Ovary (tissue), 9 donors: ENCODE measurements around the gene TMTC2. TPM values are rescaled to one million over a fixed set of nuclear protein-coding genes. Genes with fewer than 3 reads are reported as not detected.

Experiments
- DNase-seq, 5 donors: peaks; one replicate each; pipeline ENCODE4 v3.0.0-alpha.2; 2019 to 2020
- H3K27ac ChIP-seq, 2 donors: fragments of 200-600 bp; one replicate each; pipeline versions ENCODE4 v1.5.1 to v1.8.0; 2019 to 2022
- H3K27me3 ChIP-seq: fragments of 200-600 bp; one replicate; pipeline ENCODE4 v1.8.0; 2022
- H3K36me3 ChIP-seq: fragments of 200-600 bp; sonication (generic); one replicate; pipeline ENCODE4 v1.5.1; 2019
- H3K4me1 ChIP-seq: one replicate; pipeline ENCODE4 v1.8.1; 2013; ENCODE audit warnings: mild to moderate bottlenecking, moderate library complexity; ENCODE audit not compliant: insufficient read depth
- H3K4me3 ChIP-seq: fragments of 200-600 bp; sonication (generic); one replicate; pipeline ENCODE4 v1.5.1; 2017
- H3K9me3 ChIP-seq, 2 donors: fragments of 200-600 bp in 1 of 2; sonication (generic) in 1 of 2; one replicate each; pipeline versions ENCODE4 v1.5.1 to v1.8.1; 2013 to 2019; ENCODE audit warnings: mild to moderate bottlenecking in 1 of 2, moderate library complexity in 1 of 2
- CTCF ChIP-seq, 3 donors: fragments of 450-650 bp in 2 of 3; fragments of 200-600 bp in 1 of 3; IDR thresholded peaks; one replicate each; pipeline versions ENCODE4 v1.5.1 to v1.8.0; 2016 to 2022; ENCODE audit warnings: antibody characterized with exemption in 3 of 3, mild to moderate bottlenecking in 1 of 3
- EP300 ChIP-seq: sonication (generic); formaldehyde crosslinking; IDR thresholded peaks from one replicate; pipeline ENCODE4 v1.6.1; 2017; ENCODE audit warnings: antibody characterized with exemption
- POLR2A ChIP-seq: fragments of 450-650 bp; IDR thresholded peaks from one replicate; pipeline ENCODE4 v1.6.1; 2017; ENCODE audit warnings: antibody characterized with exemption, mild to moderate bottlenecking, moderate library complexity
- WGBS, 3 donors: extraction: QIAGEN DNeasy Blood & Tissue Kit in 1 of 3; methylation state at CpG; one replicate each; pipeline versions ENCODE4 v1.1.5 to v1.1.7; 2013 to 2017; 5-methylcytosine and 5-hydroxymethylcytosine counted together
- intact Hi-C, 4 donors: fragments of 100-400 bp; cut with DNase I; formaldehyde crosslinking; loops; one replicate each; pipeline versions ENCODE4 v1.11.0 to v1.15.1; 2022 to 2023
- polyA plus RNA-seq, 2 donors: library from polyadenylated mRNA; stranded (reverse); fragments of 200-250 nt in 1 of 2; fragments of 350-450 nt in 1 of 2; fragmentation: Illumina TruSeq in 1 of 2; extraction: RNeasy Lipid Tissue Mini Kit (QIAGEN cat#74804) in 1 of 2; gene quantifications; one replicate each; pipeline ENCODE4 v1.2.3, GENCODE V29; 2013 to 2014
- total RNA-seq, 7 donors: library from RNA; depleted of rRNA in 2 of 7; stranded (reverse); fragments of >200 nt in 2 of 7; fragmentation: NEBNext Ultra II Directional in 3 of 7; extraction: Animal tissue kit (Norgen Biotek cat#: 25700) in 3 of 7; gene quantifications; one replicate each; pipeline versions ENCODE4 v1.1.0 to v1.2.4, GENCODE V29; 2016 to 2023
- donor health status: DM: no; HTN: no; CAD: no; lungs with moderate emphysema.
- donor health status: DM: no; HTN: no; CAD: no.
- donor health status: Bipolar disorder and iron deficiency.
- donor health status: DM: yes; HTN: yes; CAD: no.
- donor health status: DM: no; HTN: no; CAD: no.
- donor health status: DM: yes; HTN: yes; CAD: no.

The TMTC2 gene
- total and polyA plus RNA-seq, 9 donors: 2.0 to 22.6 (median 5.6) TPM

GRCh38 chr12:82832096-82832495 lies 145.4 kb downstream of the TMTC2 start:
- 77 to 94% (median 86%) methylated on average over 2 of the region's 2 CpGs for WGBS, 3 donors
- Histone ChIP-seq H3K9me3 (no peaks in the 10 kb centered on the region), H3K4me1 (no peaks in the 10 kb centered on the region), H3K27me3 (no peaks in the 10 kb centered on the region), H3K27ac (no peak overlapping the region), H3K36me3 (no peaks in the 10 kb centered on the region), H3K4me3 (no peak overlapping the region)
- no peak for DNase-seq
- intact Hi-C loops: no loop called here
- TF ChIP-seq EP300 (no peak), CTCF (IDR thresholded peaks at IDR 0.05) (no peak), POLR2A (no peak)

- intact Hi-C loops: no loop called here
- H3K36me3 ChIP-seq: no peaks in the 10 kb centered on the region
- H3K9me3 ChIP-seq: no peaks in the 10 kb centered on the region
- no peak overlapping the region for H3K27ac ChIP-seq
- DNase-seq: no peak
- no peaks in the 10 kb centered on the region for H3K27me3 ChIP-seq
- H3K4me3 ChIP-seq: no peak overlapping the region
- no peak for TF ChIP-seq EP300
- TF ChIP-seq CTCF (IDR thresholded peaks at IDR 0.05): no peak
- TF ChIP-seq POLR2A: no peak
- WGBS, 3 donors: 42 to 52% (median 51%) methylated on average over 3 of the region's 3 CpGs
- no peaks in the 10 kb centered on the region for H3K4me1 ChIP-seq
Measured at GRCh38 chr12:82832981-82833380, 146.3 kb downstream of the TMTC2 start.

GRCh38 chr12:82833481-82833880 lies 146.8 kb downstream of the TMTC2 start:
- no peak for TF ChIP-seq CTCF (IDR thresholded peaks at IDR 0.05)
- no peak for TF ChIP-seq POLR2A
- no peak for TF ChIP-seq EP300
- WGBS, 3 donors: 6 to 10% (median 6%) methylated on average over 1 of the region's 1 CpG

GRCh38 chr12:82835217-82835616 lies 148.5 kb downstream of the TMTC2 start:
- H3K9me3 ChIP-seq: no peaks in the 10 kb centered on the region
- H3K36me3 ChIP-seq: no peaks in the 10 kb centered on the region
- no peak overlapping the region for H3K4me3 ChIP-seq
- intact Hi-C loops: no loop called here
- no peak overlapping the region for H3K27ac ChIP-seq
- no peaks in the 10 kb centered on the region for H3K4me1 ChIP-seq
- no peak for DNase-seq
- H3K27me3 ChIP-seq: no peaks in the 10 kb centered on the region
- no peak for TF ChIP-seq EP300
- TF ChIP-seq POLR2A: no peak
- no peak for TF ChIP-seq CTCF (IDR thresholded peaks at IDR 0.05)

More at GRCh38 chr12:82833481-82833880, 146.8 kb downstream of the TMTC2 start:
- DNase-seq: no peak
- no peaks in the 10 kb centered on the region for H3K9me3 ChIP-seq
- no peak overlapping the region for H3K27ac ChIP-seq
- intact Hi-C loops: no loop called here
- no peaks in the 10 kb centered on the region for H3K27me3 ChIP-seq
- no peaks in the 10 kb centered on the region for H3K4me1 ChIP-seq
- H3K36me3 ChIP-seq: no peaks in the 10 kb centered on the region
- no peak overlapping the region for H3K4me3 ChIP-seq

- H3K36me3 ChIP-seq: no peaks in the 10 kb centered on the region
- WGBS, 3 donors: 23 to 37% (median 23%) methylated on average over 1 of the region's 1 CpG
- H3K27me3 ChIP-seq: no peaks in the 10 kb centered on the region
- intact Hi-C loops: no loop called here
- TF ChIP-seq EP300: no peak
- no peak for DNase-seq
- no peaks in the 10 kb centered on the region for H3K9me3 ChIP-seq
- no peak overlapping the region for H3K27ac ChIP-seq
- no peak overlapping the region for H3K4me3 ChIP-seq
- no peaks in the 10 kb centered on the region for H3K4me1 ChIP-seq
Measured at GRCh38 chr12:82838131-82838551, 151.4 kb downstream of the TMTC2 start.
